ENCODE results near the gene MKX. TPM values are rescaled to one million over a fixed set of nuclear protein-coding genes. Genes with fewer than 3 reads are reported as not detected.

The MKX gene
- total RNA-seq, 1 experiment from 2014 or later = not detected

DNA sequence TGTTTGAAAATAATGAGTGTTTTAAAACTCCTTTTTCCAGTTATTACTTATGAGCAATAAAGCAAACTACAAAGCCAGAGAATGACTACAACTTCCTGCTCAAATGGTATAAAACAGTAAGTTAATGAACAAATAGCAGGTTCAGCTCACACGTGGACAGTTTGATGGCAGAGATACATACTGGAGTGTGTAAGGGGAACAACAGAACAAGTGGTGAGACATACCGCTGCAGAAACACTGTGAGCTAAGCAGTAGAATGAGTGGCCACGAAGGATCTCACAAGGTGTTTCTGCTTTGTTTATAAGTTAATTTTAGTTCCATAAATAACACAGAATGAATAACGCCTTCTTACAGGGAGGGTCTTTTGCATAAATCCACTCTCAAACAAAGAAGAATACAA is 3.0 kb upstream of the MKX start:
- H3K9me3 Mint-ChIP-seq (ENCODE audit: unreplicated experiment) = peaks cover 7% of the 10 kb centered on the region
- no peak overlapping the region for H3K27ac Mint-ChIP-seq (ENCODE audit: low read depth, unreplicated experiment)
- CTCF ChIA-PET = no interaction called here
- peaks cover 8% of the 10 kb centered on the region for H3K27me3 Mint-ChIP-seq (ENCODE audit: insufficient read depth, unreplicated experiment)
- intact Hi-C loops (cut with micrococcal nuclease) = no loop called here
- H3K36me3 Mint-ChIP-seq (ENCODE audit: insufficient read depth, unreplicated experiment) = no peaks in the 10 kb centered on the region
- TF ChIP-seq, protein P1, sequence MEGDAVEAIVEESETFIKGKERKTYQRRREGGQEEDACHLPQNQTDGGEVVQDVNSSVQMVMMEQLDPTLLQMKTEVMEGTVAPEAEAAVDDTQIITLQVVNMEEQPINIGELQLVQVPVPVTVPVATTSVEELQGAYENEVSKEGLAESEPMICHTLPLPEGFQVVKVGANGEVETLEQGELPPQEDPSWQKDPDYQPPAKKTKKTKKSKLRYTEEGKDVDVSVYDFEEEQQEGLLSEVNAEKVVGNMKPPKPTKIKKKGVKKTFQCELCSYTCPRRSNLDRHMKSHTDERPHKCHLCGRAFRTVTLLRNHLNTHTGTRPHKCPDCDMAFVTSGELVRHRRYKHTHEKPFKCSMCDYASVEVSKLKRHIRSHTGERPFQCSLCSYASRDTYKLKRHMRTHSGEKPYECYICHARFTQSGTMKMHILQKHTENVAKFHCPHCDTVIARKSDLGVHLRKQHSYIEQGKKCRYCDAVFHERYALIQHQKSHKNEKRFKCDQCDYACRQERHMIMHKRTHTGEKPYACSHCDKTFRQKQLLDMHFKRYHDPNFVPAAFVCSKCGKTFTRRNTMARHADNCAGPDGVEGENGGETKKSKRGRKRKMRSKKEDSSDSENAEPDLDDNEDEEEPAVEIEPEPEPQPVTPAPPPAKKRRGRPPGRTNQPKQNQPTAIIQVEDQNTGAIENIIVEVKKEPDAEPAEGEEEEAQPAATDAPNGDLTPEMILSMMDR (IDR thresholded peaks at IDR 0.05; ENCODE audit: unreplicated experiment) = no peak
- H3K4me1 Mint-ChIP-seq (ENCODE audit: insufficient read depth, unreplicated experiment) = no peaks in the 10 kb centered on the region
- BruUV-seq (replicated peaks) = no TSS peak
- no peak for DNase-seq (ENCODE audit: unreplicated experiment)
- POLR2A ChIA-PET = no interaction called here
- H3K4me3 Mint-ChIP-seq (ENCODE audit: unreplicated experiment) = no peak overlapping the region

GRCh38 chr10:27747096-27747451 is 1.5 kb upstream of the MKX start:
- ChIA-PET CTCF (interaction anchor here (0.7 kb wide), 1 partner anchor 131 kb away, joined by 3 read pairs; no protein-coding TSS in a partner anchor), POLR2A (no interaction called here)
- H3K4me1 Mint-ChIP-seq (ENCODE audit: insufficient read depth, unreplicated experiment) = no peaks in the 10 kb centered on the region
- no peaks in the 10 kb centered on the region for H3K9me3 Mint-ChIP-seq (ENCODE audit: unreplicated experiment)
- TF ChIP-seq, protein P1 (IDR thresholded peaks at IDR 0.05; ENCODE audit: unreplicated experiment) = no peak
- intact Hi-C loops (cut with micrococcal nuclease) = no loop called here
- no peak overlapping the region for H3K27ac Mint-ChIP-seq (ENCODE audit: low read depth, unreplicated experiment)
- H3K4me3 Mint-ChIP-seq (ENCODE audit: unreplicated experiment) = no peak overlapping the region
- no peak for DNase-seq (ENCODE audit: unreplicated experiment)
- H3K27me3 Mint-ChIP-seq (ENCODE audit: insufficient read depth, unreplicated experiment) = no peaks in the 10 kb centered on the region
- BruUV-seq (replicated peaks) = no TSS peak
- H3K36me3 Mint-ChIP-seq (ENCODE audit: insufficient read depth, unreplicated experiment) = no peaks in the 10 kb centered on the region

GRCh38 chr10:27746397-27747095 is 927 bp upstream of the MKX start:
- H3K4me3 Mint-ChIP-seq (ENCODE audit: unreplicated experiment) = no peak overlapping the region
- H3K36me3 Mint-ChIP-seq (ENCODE audit: insufficient read depth, unreplicated experiment) = no peaks in the 10 kb centered on the region
- H3K27ac Mint-ChIP-seq (ENCODE audit: low read depth, unreplicated experiment) = no peak overlapping the region
- POLR2A ChIA-PET = no interaction called here
- BruUV-seq (replicated peaks) = no TSS peak
- TF ChIP-seq, protein P1 (IDR thresholded peaks at IDR 0.05; ENCODE audit: unreplicated experiment) = no peak
- no peaks in the 10 kb centered on the region for H3K9me3 Mint-ChIP-seq (ENCODE audit: unreplicated experiment)
- intact Hi-C loops (cut with micrococcal nuclease) = no loop called here
- no peaks in the 10 kb centered on the region for H3K27me3 Mint-ChIP-seq (ENCODE audit: insufficient read depth, unreplicated experiment)
- no peak for DNase-seq (ENCODE audit: unreplicated experiment)
- no peaks in the 10 kb centered on the region for H3K4me1 Mint-ChIP-seq (ENCODE audit: insufficient read depth, unreplicated experiment)
- CTCF ChIA-PET = no interaction called here

DNA sequence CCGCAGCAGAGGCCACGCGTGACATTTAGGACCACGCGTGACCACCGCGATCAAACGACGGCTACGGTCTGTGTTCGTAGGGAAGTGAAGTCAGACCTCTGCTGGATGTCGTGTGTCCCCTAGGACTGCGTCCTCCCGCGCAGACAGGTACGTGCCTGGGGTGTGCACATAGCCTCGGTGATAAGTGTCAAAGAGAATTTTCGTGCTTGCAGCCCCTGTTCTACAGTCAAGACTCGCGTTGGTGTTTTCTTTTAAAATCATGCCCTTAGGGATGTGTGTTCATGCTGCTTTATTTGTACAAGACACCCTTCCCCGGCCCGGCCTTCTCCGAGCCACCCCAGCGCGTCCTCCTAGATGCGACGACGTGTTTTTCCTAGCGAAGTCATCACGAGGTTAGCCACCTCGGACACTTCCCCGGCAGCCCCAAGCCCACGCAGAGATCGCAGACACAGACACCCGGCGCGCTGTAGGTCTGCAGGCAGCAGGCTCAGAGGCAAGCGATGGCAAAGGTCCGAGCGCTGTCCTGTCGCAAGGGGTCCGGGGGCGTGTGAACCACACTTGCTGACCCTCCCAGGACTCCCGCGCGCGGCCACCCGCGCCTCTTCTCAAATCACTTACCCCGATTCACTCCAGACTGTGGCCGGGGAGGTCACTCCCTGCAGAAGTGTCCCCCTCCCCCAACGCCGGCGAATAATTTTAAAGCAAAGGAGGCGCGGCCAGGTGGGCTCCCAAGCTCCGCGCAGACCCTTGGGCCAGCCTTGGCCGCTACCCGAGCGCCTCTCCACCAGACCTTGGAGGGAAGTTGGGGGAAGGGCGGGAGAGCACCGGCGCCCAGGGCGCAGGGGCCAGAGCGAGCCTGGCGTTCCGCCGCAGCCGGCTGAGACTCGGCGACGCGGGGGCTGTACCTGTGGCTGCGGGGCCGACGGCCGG is 552 bp downstream of the MKX start:
- H3K4me3 Mint-ChIP-seq (ENCODE audit: unreplicated experiment) = peak overlapping the region; percentile 23
- H3K27ac Mint-ChIP-seq (ENCODE audit: low read depth, unreplicated experiment) = no peak overlapping the region
- no peaks in the 10 kb centered on the region for H3K9me3 Mint-ChIP-seq (ENCODE audit: unreplicated experiment)
- CTCF ChIA-PET = no interaction called here
- POLR2A ChIA-PET = no interaction called here
- no peaks in the 10 kb centered on the region for H3K27me3 Mint-ChIP-seq (ENCODE audit: insufficient read depth, unreplicated experiment)
- H3K4me1 Mint-ChIP-seq (ENCODE audit: insufficient read depth, unreplicated experiment) = no peaks in the 10 kb centered on the region
- DNase-seq (ENCODE audit: unreplicated experiment) = no peak
- intact Hi-C loops (cut with micrococcal nuclease) = no loop called here
- TF ChIP-seq, protein P1 (IDR thresholded peaks at IDR 0.05; ENCODE audit: unreplicated experiment) = no peak
- no TSS peak for BruUV-seq (replicated peaks)
- H3K36me3 Mint-ChIP-seq (ENCODE audit: insufficient read depth, unreplicated experiment) = no peaks in the 10 kb centered on the region

Measured in MCF 10A (cell line).